GM10847 (cell line): ENCODE data around the gene PGF.

Source experiments
- POLR2A ChIP-seq: IDR thresholded peaks from 2 replicates; pipeline ENCODE4 v1.6.1; 2011; ENCODE audit not compliant: insufficient read length; ENCODE audit errors: extremely low read depth

PGF gene

DNA sequence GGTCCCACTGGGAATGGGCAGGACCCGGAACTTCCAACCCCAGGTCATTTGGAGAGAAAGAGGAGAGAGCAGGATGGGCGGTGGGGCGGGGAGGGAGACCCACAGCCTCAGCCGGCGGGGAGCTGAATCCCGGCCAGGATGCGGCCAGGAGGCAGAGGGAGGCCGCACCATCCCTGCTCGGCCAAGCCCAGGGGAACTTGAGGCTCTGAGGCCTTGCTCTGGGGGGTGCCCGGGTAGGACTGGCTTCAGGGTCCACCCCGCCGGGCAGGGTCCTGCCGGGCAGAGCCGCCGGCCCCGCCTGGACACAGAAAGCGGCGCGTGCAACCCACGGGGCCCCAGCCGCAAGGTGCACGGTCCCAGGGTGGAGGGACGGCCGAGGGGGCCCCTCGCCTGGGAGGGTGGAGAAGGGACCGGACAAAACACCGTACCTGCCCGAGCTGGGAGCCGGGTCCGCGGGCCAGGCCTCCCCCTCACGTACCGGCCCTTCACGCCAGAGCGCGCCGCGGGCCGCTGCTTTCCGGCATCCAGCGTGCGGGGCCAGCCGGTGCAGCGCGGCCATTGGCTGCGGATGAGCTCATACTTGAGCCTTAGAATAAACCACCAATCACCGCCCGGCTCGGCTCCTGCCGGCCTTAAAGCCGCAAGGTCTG is 32.5 kb downstream of the PGF start, which contains the start of gene RPS6KL1:
TSS of gene RPS6KL1 (minus strand) at position 509 of the 650 bp plus-strand sequence. CDS start 1,719 bp downstream, outside the sequence.
- no peak for TF ChIP-seq POLR2A

DNA sequence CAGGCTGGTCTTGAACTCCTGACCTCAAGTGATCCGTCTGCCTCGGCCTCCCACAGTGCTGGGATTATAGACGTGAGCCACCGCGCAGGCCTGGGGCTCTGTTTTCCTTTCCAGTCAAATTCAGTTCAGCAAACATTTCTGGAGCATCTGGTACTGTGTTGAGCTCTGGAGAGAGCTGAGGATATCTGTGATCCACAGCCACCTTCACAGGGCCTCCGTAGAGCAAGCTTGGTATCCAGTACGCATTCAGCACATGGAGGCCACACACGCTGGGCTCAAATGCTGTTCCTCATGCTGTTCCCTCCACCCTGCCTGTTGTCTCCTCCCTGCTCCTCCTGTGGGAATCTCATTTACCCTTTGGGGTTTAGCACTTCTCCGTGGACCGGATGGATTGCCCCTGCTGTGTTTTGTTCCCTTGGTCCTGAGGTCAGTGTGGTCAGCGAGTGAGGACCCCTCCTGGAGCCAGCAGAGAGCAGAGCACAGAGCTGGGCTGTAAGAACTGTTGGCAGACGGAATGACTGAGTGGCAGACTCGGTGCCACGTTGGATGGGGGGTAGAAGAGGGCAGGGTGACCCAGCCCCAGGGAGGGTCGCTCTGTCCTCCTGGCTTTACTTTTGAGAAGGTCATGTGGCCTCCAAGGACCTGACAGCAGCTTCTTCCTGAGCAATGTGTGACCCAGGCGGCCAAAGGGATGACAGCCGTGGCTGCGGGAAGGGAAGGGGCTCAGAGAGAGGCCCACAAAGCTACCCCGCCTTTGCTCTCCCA is 33.2 kb downstream of the PGF start:
- no peak for TF ChIP-seq POLR2A

DNA sequence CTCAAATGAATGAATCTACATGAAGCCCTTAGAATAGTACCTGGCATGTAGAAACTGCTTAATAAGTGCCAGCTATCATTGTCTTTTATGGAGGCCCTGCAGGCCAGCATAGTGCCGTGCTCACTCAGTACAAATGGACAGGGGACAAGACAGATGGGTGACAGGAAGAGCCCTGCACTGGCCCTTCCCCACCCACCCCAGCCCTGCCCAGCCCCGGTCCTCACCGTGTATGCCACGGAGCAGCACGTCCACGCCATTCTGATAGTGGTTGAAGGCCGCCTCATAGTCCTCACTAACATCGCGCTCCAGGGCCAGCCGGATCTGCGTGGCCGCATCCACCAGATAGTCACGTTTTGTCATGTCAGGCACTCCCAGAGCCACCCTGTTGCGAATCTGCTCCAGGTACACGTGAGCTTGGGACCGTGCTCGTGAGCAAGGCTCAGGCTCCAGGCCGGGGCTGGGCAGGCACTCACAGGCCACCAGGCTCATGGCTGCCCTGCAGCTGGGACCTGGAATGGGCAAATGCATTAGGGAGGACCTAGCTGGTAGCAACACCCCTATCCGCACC is 34.3 kb downstream of the PGF start:
- no peak for TF ChIP-seq POLR2A

DNA sequence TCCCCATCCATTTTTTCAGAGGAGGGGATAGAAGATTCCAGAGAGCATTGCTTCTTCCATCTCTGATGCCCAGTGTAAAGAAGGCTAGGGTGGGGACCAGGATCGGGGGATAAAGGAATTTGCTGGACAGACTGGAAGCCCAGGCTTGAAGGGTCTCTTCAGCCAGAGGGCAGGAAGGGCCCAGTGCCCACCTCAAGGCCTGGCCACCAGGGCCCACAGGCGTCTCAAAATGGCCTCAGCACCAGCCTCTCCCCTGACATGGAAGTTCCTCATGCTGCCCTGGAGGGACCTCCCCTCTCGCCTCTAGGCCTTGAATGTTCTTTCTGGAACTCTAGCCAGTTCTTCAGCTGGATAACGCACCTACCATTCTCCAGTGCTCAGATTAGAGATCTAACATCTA is 35.1 kb downstream of the PGF start:
- TF ChIP-seq POLR2A, result no peak

DNA sequence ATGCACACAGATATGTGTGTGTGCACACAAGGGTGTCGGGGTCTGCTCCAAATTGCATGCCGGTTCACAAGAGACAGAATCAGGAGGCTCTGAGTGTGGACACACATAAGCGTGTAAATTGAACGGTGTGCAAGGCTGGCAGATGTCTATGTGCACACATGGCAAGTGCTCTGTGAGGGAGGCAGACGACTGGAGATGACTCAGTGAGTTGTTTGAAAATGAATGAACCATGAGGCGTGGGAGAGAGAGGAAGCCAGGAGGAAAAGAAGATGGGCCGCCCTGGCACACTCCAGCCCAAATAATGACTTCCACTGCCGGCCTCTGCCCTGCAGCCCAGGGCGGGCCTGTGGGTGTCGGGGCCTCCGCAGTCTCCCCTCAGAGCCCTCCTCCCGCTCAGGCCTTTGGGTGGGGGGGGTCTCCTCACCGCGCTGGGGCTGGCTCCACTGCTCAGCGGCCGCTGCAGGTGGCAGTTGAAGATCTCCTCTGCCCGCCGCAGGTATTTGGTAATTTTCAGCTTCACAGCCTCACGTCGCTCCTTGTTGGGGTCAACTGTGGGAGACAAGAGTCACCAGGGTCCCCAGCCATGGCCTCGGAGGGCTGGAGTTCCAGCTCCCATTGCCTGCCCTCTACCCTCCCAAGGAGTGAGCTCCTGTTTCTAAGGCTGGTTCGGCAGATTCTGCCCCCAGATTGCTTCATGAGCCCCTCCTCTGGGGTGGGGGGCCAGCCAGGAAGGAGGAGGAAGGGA is 35.8 kb downstream of the PGF start:
- TF ChIP-seq POLR2A, result no peak

DNA sequence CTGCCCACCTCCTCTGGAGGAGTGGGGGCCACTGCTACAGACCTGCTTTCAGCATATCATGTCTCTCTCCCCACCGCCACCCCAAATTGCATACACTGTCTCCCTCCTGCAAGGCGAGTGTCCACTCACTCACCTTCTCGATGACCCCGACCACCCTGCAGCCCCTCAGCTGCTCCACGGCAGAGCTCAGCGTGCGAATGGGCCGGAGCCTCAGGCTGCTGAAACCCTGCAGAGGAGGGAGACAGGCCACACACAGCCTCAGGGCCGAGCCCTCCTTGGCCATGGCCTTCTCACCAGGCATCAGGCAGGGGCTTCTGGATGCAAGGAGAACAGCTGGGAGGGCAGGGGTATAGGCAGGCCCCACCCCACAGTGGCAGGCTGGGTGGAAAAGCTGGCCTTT is 37.0 kb downstream of the PGF start:
- no peak for TF ChIP-seq POLR2A

DNA sequence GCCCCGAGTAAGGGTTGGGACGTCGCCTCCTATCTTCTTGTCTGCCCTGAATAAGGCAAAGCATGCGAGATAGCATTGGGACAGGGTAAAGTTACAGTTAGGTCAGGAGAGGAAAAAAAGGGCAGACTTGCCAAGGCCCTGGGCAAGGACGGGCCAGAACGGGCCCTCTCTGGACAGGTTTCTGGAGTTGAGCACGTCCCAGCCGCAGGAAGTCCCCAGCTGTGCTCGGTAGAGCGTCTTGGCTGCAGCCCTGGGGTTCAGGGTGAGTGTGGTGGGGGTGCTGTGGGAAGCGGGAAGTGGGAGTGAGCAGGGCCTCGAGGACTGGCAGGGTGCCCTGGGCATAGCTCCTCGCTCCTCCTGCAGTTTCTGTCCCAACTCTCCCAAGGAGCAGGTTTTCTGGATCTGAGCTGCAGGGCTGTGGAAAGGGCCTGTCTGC is 37.7 kb downstream of the PGF start:
- TF ChIP-seq POLR2A, result no peak

DNA sequence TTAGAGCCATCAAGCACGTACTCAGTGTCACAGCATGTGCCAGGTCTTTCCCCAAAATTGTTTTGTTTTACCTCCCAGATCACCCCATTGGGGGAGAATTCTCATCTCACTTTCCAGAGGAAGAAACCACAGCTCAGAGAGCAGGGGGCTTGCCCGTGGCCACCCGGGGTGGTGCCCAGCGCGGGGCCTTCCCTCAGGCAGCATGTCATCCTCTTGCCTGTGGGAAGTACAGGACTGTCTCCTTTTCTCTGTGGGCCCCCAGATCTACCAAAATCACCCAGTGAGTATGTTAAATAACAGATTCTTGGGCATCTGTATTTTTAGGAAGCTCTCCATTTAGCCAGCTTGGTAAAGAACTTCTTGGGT is 38.2 kb downstream of the PGF start:
- no peak for TF ChIP-seq POLR2A

DNA sequence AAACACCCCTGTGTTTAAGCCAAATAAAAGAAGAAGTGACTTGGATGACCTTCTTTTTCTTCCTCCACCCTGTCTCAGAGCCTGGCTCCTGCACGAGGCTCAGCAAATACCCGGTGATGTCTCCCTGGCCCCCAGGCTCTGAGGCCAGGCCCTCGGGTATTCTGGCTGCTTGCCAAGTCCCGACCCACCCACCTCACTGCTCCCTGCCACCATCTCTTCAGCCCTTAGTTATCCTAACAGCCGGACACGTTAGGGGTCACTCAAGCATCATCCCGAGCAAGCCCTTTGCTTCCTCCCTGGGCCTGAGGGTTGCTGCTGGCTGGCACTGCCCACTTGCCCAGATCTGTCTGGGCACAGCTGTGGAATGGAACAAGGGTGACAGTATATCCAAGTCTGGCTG is 39.6 kb downstream of the PGF start:
- TF ChIP-seq POLR2A, result no peak

DNA sequence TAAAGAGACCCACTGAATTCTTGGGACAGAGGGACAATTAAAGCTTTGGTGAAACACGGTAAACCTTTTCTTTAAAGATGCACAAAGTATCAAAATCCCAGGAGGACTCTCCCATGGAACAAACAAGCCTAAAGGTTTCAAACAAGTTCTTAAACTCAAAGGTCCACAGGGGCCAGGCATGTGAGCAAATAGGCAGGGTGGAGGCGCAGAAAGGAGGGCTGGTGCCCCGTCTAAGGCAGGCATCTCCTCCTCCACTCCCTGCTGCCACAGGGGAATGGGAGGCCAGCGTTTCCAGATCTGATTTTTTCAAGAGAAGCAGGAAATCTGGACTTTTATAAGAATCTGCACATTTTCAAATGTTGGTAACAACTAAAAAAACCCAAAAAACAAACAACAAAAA is 40.0 kb downstream of the PGF start:
- no peak for TF ChIP-seq POLR2A

DNA sequence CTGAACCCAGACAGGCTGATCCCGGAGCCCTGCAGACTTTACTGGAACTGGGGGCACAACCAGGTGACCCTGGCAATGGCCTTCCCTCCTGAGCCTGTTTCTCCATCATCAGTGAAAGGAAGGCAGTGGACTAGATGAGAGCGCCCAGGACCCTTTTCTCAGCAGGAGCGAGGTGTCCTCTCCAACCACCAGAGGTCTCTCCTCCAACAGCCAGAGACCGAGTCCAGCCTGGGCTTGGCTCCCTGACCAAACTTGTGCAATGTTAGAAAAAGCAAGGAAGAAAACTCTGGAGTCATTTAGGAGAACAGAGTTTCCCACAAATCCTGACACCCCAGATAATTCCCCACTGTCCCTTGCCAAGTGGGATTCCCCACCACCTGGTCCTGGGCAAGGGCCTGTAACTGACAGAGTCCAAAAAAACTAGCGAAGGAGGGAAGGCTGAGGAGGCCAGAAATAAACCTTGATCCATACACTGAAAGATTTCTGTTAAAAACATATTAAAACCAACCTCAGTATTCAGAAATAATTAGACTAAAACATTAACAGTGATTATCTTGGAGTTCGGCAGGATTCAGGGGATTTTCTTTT is 41.3 kb downstream of the PGF start:
- TF ChIP-seq POLR2A, result no peak

DNA sequence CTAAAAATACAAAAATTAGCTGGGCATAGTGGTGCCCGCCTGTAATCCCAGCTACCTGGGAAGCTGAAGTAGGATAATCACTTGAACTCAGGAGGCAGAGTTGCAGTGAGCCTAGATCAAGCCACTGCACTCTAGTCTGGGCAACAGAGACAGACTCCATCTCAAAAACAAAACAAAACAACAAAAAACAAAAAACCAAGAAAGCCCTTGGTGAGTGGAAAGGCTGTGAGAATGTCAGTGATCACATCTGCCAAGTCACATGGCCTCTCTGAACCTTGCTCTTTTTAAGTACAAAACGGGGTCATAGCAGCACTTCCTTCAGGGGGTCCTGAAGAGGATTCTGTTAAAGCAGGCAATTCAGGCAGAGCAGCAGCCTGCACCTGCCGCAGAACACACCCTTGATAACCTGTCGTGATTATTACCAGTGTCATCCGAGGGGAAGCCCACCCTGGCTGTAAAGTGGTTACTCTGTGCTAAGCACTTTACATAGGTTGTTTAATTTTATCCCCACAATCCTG is 41.9 kb downstream of the PGF start:
- no peak for TF ChIP-seq POLR2A

DNA sequence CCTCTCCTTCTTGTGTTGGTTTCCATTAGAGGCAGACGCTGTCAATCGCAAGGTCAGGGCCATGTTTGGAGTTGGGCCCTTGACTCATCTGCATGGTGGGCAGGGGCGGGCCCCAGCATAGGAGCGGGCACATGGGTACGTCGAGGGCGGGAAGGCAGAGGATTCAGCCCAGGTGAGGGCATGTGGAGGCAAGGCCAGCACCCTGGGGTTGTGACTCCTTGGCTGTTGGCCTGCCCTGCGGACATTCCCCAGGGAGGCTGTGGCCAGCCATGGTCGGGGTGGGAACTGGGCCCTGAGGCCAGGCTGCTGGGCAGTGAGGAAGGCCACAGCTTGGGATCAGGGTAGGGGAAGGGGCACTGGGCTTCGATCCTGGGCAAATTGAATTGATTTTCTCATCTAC is 42.6 kb downstream of the PGF start:
- no peak for TF ChIP-seq POLR2A

DNA sequence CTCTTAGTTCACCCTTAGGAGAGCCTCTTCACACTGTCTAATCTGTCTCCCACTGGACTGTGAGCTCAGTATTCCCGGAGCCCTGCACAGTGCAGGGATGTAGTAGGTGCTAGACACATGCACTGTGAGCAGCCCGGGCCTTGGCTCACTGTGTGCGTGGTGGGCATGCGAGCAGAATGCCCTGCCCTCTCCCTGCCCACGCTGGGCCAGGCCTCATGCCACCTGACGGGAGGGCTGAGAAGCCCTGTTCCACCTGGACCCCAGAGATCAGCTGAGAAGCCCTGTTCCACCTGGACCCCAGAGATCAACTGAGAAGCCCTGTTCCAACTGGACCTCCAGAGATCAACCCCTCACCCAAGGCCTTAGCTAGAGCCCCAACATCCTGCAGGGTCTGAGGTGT is 43.3 kb downstream of the PGF start:
- TF ChIP-seq POLR2A, result no peak

DNA sequence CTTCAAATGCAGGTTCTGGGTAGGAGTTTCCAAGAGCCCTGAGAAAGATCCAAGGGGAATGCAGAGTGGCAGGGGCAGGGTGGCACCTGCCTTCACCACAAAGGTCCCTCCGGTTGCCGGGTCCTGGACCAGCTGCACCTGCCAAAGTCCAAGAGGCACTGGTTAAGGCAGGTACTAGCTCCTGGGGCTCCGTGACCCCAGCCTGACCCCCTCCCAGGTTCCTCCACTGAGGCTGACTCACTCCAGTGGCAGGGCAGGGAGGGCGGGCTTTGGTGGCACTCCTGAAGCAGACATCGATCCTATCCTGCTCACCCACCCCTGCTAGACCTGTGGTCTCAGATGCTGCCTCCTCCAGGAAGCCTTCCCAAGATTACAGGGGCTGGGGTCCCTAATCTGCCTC is 43.7 kb downstream of the PGF start:
- TF ChIP-seq POLR2A, result no peak
